ENCODE measurements around the gene GOT1.

Gene GOT1

GRCh38 chr10:99432881-99433280 lies 2.5 kb upstream of the GOT1 start:
- no peak for DNase-seq

GRCh38 chr10:99432047-99432446 lies 1.6 kb upstream of the GOT1 start:
- no peak for DNase-seq

GRCh38 chr10:99431190-99431760 lies 851 bp upstream of the GOT1 start:
- DNase-seq, result no peak

- no peak for DNase-seq
Observed at GRCh38 chr10:99430116-99430450, 341 bp downstream of the GOT1 start.

- no peak for DNase-seq
Observed at GRCh38 chr10:99429517-99430095, 818 bp downstream of the GOT1 start.

GRCh38 chr10:99427566-99428190 lies 2.7 kb downstream of the GOT1 start:
- no peak for DNase-seq

GRCh38 chr10:99426689-99427088 lies 3.7 kb downstream of the GOT1 start:
- DNase-seq, result no peak

- no peak for DNase-seq
Observed at GRCh38 chr10:99425204-99425603, 5.2 kb downstream of the GOT1 start.

- DNase-seq, result no peak
Observed at GRCh38 chr10:99424656-99425055, 5.8 kb downstream of the GOT1 start.

- DNase-seq, result no peak
Observed at GRCh38 chr10:99422529-99423096, 7.8 kb downstream of the GOT1 start.

- no peak for DNase-seq
Observed at GRCh38 chr10:99421233-99421739, 9.1 kb downstream of the GOT1 start.

- no peak for DNase-seq
Observed at GRCh38 chr10:99419688-99420087, 10.7 kb downstream of the GOT1 start.

GRCh38 chr10:99418910-99419624 lies 11.4 kb downstream of the GOT1 start:
- no peak for DNase-seq

GRCh38 chr10:99412099-99412498 lies 18.3 kb downstream of the GOT1 start:
- DNase-seq, result no peak

- no peak for DNase-seq
Observed at GRCh38 chr10:99411546-99411945, 18.9 kb downstream of the GOT1 start.

GRCh38 chr10:99410876-99411275 lies 19.5 kb downstream of the GOT1 start:
- no peak for DNase-seq

- no peak for DNase-seq
Observed at GRCh38 chr10:99410146-99410545, 20.3 kb downstream of the GOT1 start.

GRCh38 chr10:99406149-99406548 lies 24.3 kb downstream of the GOT1 start:
- no peak for DNase-seq

GRCh38 chr10:99403674-99404073 lies 26.8 kb downstream of the GOT1 start:
- no peak for DNase-seq

GRCh38 chr10:99399664-99400063 lies 30.8 kb downstream of the GOT1 start:
- DNase-seq, result no peak

- no peak for DNase-seq
Observed at GRCh38 chr10:99396471-99396870, 34.0 kb downstream of the GOT1 start.

- DNase-seq, result no peak
Observed at GRCh38 chr10:99395750-99396445, 34.5 kb downstream of the GOT1 start.

- DNase-seq, result no peak
Observed at GRCh38 chr10:99394761-99395386, 35.5 kb downstream of the GOT1 start.
